ENCODE results near the gene ERBB4.

ERBB4 gene

GRCh38 chr2:211846036-211846400 is 692.6 kb downstream of the ERBB4 start:
- in situ Hi-C loops (cut with MboI; ENCODE audit: low sequenced_read_pairs): no loop called here

GRCh38 chr2:211845338-211846035 is 693.1 kb downstream of the ERBB4 start:
- in situ Hi-C loops (cut with MboI; ENCODE audit: low sequenced_read_pairs): no loop called here

- in situ Hi-C loops (cut with MboI; ENCODE audit: low sequenced_read_pairs): no loop called here
Measured at GRCh38 chr2:211837706-211838105, 700.9 kb downstream of the ERBB4 start.

- in situ Hi-C loops (cut with MboI; ENCODE audit: low sequenced_read_pairs): no loop called here
Measured at GRCh38 chr2:211837206-211837605, 701.4 kb downstream of the ERBB4 start.

- in situ Hi-C loops (cut with MboI; ENCODE audit: low sequenced_read_pairs): no loop called here
Measured at GRCh38 chr2:211836409-211836808, 702.2 kb downstream of the ERBB4 start.

- in situ Hi-C loops (cut with MboI; ENCODE audit: low sequenced_read_pairs): no loop called here
Measured at GRCh38 chr2:211835695-211836094, 702.9 kb downstream of the ERBB4 start.

- in situ Hi-C loops (cut with MboI; ENCODE audit: low sequenced_read_pairs): no loop called here
Measured at GRCh38 chr2:211833582-211834279, 704.9 kb downstream of the ERBB4 start.

- in situ Hi-C loops (cut with MboI; ENCODE audit: low sequenced_read_pairs): no loop called here
Measured at GRCh38 chr2:211829725-211830124, 708.9 kb downstream of the ERBB4 start.

GRCh38 chr2:211823886-211824479 is 714.6 kb downstream of the ERBB4 start:
- in situ Hi-C loops (cut with MboI; ENCODE audit: low sequenced_read_pairs): no loop called here

GRCh38 chr2:211822686-211823335 is 715.8 kb downstream of the ERBB4 start:
- in situ Hi-C loops (cut with MboI; ENCODE audit: low sequenced_read_pairs): no loop called here

GRCh38 chr2:211816754-211817153 is 721.8 kb downstream of the ERBB4 start:
- in situ Hi-C loops (cut with MboI; ENCODE audit: low sequenced_read_pairs): no loop called here

- in situ Hi-C loops (cut with MboI; ENCODE audit: low sequenced_read_pairs): no loop called here
Measured at GRCh38 chr2:211812587-211812986, 726.0 kb downstream of the ERBB4 start.

GRCh38 chr2:211802666-211803065 is 735.9 kb downstream of the ERBB4 start:
- in situ Hi-C loops (cut with MboI; ENCODE audit: low sequenced_read_pairs): no loop called here

- in situ Hi-C loops (cut with MboI; ENCODE audit: low sequenced_read_pairs): no loop called here
Measured at GRCh38 chr2:211800001-211800400, 738.6 kb downstream of the ERBB4 start.

- in situ Hi-C loops (cut with MboI; ENCODE audit: low sequenced_read_pairs): no loop called here
Measured at GRCh38 chr2:211798868-211799267, 739.7 kb downstream of the ERBB4 start.

- in situ Hi-C loops (cut with MboI; ENCODE audit: low sequenced_read_pairs): no loop called here
Measured at GRCh38 chr2:211793690-211794089, 744.9 kb downstream of the ERBB4 start.

GRCh38 chr2:211789982-211790381 is 748.6 kb downstream of the ERBB4 start:
- in situ Hi-C loops (cut with MboI; ENCODE audit: low sequenced_read_pairs): no loop called here

GRCh38 chr2:211766689-211767088 is 771.9 kb downstream of the ERBB4 start:
- in situ Hi-C loops (cut with MboI; ENCODE audit: low sequenced_read_pairs): no loop called here

GRCh38 chr2:211762479-211762878 is 776.1 kb downstream of the ERBB4 start:
- in situ Hi-C loops (cut with MboI; ENCODE audit: low sequenced_read_pairs): no loop called here

GRCh38 chr2:211760103-211760502 is 778.5 kb downstream of the ERBB4 start:
- in situ Hi-C loops (cut with MboI; ENCODE audit: low sequenced_read_pairs): no loop called here

- in situ Hi-C loops (cut with MboI; ENCODE audit: low sequenced_read_pairs): no loop called here
Measured at GRCh38 chr2:211756266-211756665, 782.3 kb downstream of the ERBB4 start.

- in situ Hi-C loops (cut with MboI; ENCODE audit: low sequenced_read_pairs): no loop called here
Measured at GRCh38 chr2:211755187-211755586, 783.4 kb downstream of the ERBB4 start.
